GM12891 (cell line): ENCODE measurements around the gene CSNK1E.
"Not testable (repeated sequence)": the region's sequence is repeated elsewhere in the genome, so short reads cannot be mapped to it uniquely, and the experiment has no call there.

Experiments
- DNase-seq: peaks from one replicate; pipeline ENCODE4 v3.0.0; 2011; ENCODE audit warnings: low spot score; ENCODE audit not compliant: insufficient read length
- FAIRE-seq: peaks from 2 replicates; lab custom pipeline; 2011; peaks lifted over from hg19 to GRCh38; lab: Jason Lieb, UNC
- PAX5 ChIP-seq: IDR thresholded peaks from 2 replicates; pipeline ENCODE4 v1.6.1; 2011; ENCODE audit warnings: low read length, moderate library complexity, mild to moderate bottlenecking; ENCODE audit not compliant: insufficient read depth, severe bottlenecking
- POLR2A ChIP-seq: IDR thresholded peaks from 2 replicates; pipeline ENCODE4 v1.6.1; 2011; ENCODE audit warnings: low read depth, low read length, control low read depth
- POLR2AphosphoS5 ChIP-seq: IDR thresholded peaks from 2 replicates; pipeline ENCODE4 v1.6.1; 2011; ENCODE audit warnings: low read depth, low read length, control low read depth
- POU2F2 ChIP-seq: IDR thresholded peaks from 2 replicates; pipeline ENCODE4 v1.6.1; 2011; ENCODE audit warnings: low read depth, mild to moderate bottlenecking, control low read depth, low read length, moderate library complexity
- SPI1 ChIP-seq: IDR thresholded peaks from 2 replicates; pipeline ENCODE4 v1.6.1; 2011; ENCODE audit warnings: low read depth, low read length, control low read depth
- TAF1 ChIP-seq: IDR thresholded peaks from 2 replicates; pipeline ENCODE4 v1.6.1; 2011; ENCODE audit warnings: low read depth, low read length, control low read depth

The CSNK1E gene

DNA sequence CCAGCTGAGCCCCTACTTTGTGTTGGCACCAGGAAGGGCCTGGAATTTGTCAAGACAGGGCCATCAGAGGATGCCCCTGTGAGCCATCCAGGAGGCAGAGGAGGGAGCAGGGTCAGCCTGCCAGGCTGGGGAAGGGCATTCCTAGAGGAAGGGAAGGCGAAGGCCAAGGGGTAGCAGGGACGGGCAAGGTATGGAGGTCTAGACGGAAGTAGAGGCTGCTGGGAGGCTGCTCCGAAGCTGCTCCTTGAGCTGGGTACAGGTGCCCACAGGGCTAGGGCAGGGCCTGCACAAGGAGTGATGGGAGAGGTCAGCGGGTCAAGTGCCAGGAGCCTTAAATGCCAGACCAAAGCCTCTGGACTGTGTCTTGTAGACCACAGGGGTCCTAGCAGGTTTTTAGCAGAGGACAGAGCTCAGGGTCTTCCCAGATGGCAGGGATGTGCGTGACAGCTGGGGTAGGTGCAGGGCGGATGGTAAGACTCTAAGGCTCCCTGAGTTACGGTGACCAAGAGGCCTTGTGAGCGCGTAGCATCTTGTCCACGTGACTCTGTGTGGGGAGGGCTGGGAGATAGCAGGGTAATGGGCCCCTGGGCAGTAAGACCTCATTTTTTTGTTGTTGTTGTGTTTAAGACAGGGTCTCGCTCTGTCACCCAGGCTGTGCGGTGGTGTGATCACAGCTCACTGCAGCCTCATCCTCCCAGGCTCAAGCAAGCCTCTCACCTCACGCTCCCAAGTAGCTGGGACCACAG lies 31.7 kb upstream of the CSNK1E start:
- TF ChIP-seq SPI1: no peak
- no peak for TF ChIP-seq POLR2AphosphoS5
- no peak for TF ChIP-seq PAX5
- TF ChIP-seq POLR2A: no peak
- no peak for TF ChIP-seq POU2F2
- TF ChIP-seq TAF1: no peak
- DNase-seq (no peak), FAIRE-seq (no peak)

DNA sequence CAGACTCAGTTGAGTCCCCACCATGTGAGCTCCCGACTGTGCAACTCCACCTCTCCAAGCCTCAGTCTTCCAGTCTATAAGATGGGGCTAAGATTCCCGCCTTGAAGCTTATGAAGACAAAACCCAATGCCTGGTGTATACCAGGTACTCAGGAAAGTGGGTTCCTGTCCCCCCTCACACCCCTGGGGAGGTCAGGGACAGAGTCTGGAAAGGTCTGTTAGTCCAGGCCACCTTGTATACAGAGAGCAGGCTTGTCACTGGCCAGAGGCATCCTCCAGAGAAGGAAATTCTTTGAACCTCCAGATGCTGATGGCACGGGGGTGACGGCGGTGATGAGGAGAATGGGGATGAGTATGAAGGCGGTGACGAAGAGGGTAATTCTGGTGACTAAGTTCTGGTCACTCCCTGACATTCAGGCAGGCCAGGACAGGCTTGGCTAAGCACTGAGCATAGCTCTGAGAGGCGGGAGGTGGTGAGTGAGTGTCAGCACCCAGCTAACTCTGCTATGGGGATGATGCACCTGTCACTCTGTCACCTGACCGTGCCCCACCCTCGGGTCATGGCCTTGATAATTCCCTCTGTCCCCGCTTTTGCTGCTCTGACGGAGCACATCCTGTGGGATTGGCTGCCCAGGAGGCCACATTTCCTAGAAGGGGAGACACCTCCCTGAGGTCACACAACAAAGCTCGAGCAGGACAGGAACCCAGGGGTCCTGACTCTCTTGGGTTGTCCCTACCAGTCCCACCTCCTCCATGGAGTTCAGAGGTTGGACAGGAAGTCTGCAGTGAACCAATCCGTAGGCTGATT lies 30.9 kb upstream of the CSNK1E start:
- TF ChIP-seq PAX5: no peak
- TF ChIP-seq TAF1: no peak
- TF ChIP-seq POU2F2: no peak
- peak; percentile 56 for FAIRE-seq
- DNase-seq: no peak

DNA sequence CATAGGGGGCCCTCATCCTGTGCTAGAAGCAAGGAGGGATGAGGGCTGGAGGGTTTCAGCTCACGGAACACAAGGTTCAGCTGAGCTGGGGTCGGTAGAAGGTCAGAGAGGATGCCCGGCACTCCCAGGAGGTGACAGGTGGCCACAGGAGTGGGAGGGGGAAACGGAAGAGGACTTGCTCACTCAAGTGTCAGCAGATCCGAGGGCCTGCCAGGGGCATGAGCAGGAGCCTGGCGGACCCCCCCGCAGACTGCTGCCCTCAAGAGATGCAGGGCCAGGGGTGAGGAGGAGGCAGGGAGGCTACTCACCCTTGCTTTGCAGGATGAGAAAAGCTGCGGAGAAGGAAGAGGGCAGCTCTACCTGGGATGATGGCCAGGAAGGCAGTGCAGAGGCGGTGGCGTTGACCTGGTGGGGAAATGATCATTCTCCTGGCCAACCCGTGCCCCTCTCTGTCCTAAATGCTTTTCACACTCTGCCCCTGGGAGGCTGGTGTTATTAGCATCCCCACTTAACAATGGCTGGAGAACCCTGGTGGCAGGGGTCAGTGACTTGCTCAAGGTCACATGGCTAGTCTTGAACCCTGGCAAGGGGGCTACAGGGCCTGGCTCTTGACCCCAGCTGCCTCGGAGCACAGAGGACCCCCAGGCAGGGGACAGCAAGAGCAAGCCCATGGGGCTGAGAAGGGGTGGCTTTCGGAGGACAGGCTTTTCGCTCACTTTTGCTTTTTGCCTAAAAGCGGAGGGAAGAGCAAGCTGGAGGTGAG lies 30.1 kb upstream of the CSNK1E start:
- FAIRE-seq (no peak), DNase-seq (no peak)
- TF ChIP-seq POLR2A (no peak), SPI1 (no peak), TAF1 (no peak), POU2F2 (no peak), PAX5 (no peak), POLR2AphosphoS5 (no peak)

DNA sequence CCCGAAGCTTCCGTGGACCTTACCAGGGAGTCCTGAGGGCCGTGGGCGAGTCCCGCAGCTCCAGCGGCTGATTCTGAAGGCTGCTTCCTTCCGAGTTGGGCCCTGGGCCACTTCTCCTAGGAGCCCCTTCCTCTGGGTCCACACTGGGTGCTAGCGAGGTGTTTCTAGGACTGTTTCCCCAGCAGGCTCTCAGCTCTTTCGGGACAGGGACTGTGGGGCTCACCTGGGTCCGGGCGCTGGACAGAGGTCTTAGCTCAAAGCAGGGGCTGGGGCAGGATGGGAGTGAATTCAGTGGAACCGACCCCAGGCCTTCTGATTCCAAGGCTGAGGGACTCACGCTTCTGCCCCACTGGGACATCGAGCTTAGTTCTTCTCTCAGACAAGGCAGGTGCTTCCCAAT lies 29.3 kb upstream of the CSNK1E start:
- FAIRE-seq (no peak), DNase-seq (no peak)
- TF ChIP-seq POU2F2 (no peak), POLR2AphosphoS5 (no peak), PAX5 (no peak), TAF1 (no peak), POLR2A (no peak), SPI1 (no peak)

DNA sequence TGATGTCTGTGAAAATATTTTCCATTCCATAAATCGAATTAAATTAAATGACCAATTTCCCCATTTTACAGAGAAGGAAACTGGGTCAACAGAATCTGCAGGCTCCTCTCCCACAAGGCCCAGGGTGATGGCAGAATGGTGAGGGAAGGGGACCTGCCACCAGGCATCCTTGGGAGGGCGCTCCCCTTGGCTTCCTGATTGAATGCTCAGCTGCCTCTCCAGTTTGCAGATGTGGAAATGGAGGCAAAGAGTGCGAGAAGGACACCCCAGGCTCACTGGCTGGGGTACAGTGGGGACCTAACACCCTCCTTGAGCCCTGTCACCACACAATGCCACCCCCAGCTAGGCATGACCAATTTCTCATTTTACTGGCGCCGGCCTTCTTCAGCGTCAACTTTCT lies 28.5 kb upstream of the CSNK1E start:
- FAIRE-seq: no peak
- no peak for DNase-seq
- TF ChIP-seq POLR2AphosphoS5: no peak

DNA sequence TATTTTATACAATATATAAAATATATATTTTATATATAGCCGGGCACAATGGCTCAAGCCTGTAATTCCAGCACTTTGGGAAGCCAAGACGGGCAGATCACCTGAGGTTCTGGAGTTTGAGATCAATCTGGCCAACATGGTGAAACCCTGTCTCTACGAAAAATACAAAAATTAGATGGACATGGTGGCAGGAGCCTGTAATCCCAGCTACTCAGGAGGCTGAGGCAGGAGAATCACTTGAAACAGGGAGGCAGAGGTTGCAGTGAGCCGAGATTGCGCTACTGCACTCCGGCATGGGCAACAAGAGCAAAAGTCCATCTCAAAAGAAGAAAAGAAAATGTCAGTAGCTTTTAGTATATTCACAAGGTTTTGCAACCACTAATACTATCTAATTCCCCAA lies 22.7 kb upstream of the CSNK1E start:
- not testable (repeated sequence) for FAIRE-seq, DNase-seq

DNA sequence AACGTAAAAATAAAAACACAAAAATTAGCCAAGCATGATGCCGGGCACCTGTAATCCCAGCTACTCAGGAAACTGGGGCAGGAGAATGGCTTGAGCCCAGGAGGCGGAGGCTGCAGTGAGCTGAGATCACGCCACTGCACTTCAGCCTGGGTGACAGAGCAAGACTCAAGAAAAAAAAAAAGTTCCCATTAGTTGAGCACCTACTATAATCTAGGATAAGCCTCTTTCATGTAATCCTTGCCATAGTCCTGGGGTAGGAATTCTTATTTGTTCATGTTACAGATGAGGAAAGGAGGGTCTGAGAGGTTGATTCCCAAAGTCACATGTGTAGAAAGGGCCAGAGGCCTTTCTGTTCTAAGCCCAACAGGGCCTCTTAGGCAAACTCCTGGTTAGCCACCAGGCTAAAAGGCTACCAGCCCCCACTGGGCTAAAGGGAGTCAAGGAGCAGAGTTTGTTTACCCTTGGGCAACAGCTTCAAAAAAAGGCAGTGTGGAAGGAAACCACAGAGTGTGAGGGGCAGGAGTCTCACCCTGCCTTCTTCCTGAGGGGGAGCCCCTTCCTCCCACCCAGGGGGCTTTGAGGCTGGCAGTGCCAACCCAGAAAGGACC lies 21.6 kb upstream of the CSNK1E start:
- no peak for TF ChIP-seq POU2F2
- TF ChIP-seq TAF1: no peak
- TF ChIP-seq POLR2AphosphoS5: no peak
- no peak for TF ChIP-seq SPI1
- no peak for TF ChIP-seq PAX5
- TF ChIP-seq POLR2A: no peak
- DNase-seq: no peak
- no peak for FAIRE-seq

DNA sequence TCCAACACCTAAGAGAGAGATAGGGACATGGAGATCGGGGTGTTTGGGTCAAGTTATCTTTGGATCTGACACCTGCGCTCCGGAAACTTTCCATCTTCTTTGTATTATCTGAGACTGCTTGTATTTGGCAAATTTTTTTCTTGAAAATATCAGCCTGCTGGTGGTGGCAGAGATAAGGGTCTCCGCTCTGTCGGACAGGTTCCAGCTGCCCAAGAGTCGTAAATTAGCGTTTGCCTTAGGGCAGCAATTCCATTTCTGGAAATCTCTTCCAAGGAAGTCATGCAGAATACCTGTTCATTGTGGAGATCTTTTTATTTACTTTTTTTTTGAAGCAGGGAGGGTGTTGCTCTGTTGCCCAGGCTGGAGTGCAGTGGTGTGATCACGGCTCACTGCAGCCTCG lies 19.5 kb upstream of the CSNK1E start:
- FAIRE-seq (no peak), DNase-seq (no peak)
- no peak for TF ChIP-seq POU2F2
- no peak for TF ChIP-seq SPI1
- no peak for TF ChIP-seq POLR2AphosphoS5
- TF ChIP-seq PAX5: no peak
- TF ChIP-seq TAF1: no peak
- TF ChIP-seq POLR2A: no peak

DNA sequence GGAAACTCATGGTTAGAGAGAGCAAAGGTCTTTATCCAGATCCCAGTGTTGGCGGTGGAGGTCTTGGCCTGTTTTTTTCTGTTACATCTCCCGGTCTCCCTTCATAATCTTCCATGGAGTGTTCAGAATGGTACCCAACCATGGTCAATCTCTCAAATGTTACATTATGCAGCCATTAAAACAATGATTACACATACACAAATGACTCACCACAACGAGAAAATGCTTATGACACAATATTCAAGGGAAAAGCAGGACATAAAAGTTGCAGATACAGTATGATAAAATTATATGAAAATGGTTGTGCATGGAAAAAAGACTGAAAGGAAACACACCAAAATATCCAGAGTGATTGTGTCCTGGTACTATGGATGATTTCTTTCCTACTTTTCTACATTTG lies 17.8 kb upstream of the CSNK1E start:
- DNase-seq (no peak), FAIRE-seq (no peak)
- TF ChIP-seq SPI1 (no peak), POU2F2 (no peak), POLR2AphosphoS5 (no peak), TAF1 (no peak), PAX5 (no peak), POLR2A (no peak)
